HL-60 (cell line): ENCODE data around the gene ESRRA.

Experiments
- CTCF ChIP-seq: IDR thresholded peaks from one replicate; pipeline ENCODE4 v1.5.1; 2011; ENCODE audit warnings: low read length, control low read depth, inconsistent platforms; ENCODE audit not compliant: insufficient read depth
- GABPA ChIP-seq: IDR thresholded peaks from 2 replicates; pipeline ENCODE4 v1.6.1; 2012; ENCODE audit warnings: low read depth
- POLR2AphosphoS5 ChIP-seq: IDR thresholded peaks from 2 replicates; pipeline ENCODE4 v1.6.1; 2012; ENCODE audit warnings: low read depth
- SPI1 ChIP-seq: IDR thresholded peaks from 2 replicates; pipeline ENCODE4 v1.6.1; 2012; ENCODE audit warnings: low read depth, mild to moderate bottlenecking, borderline replicate concordance
- TF ChIP-seq, protein P1 (sequence below): IDR thresholded peaks from 2 replicates; pipeline ENCODE4 v1.6.1; 2012; ENCODE audit warnings: low read depth; ENCODE audit not compliant: insufficient replicate concordance

DNA sequence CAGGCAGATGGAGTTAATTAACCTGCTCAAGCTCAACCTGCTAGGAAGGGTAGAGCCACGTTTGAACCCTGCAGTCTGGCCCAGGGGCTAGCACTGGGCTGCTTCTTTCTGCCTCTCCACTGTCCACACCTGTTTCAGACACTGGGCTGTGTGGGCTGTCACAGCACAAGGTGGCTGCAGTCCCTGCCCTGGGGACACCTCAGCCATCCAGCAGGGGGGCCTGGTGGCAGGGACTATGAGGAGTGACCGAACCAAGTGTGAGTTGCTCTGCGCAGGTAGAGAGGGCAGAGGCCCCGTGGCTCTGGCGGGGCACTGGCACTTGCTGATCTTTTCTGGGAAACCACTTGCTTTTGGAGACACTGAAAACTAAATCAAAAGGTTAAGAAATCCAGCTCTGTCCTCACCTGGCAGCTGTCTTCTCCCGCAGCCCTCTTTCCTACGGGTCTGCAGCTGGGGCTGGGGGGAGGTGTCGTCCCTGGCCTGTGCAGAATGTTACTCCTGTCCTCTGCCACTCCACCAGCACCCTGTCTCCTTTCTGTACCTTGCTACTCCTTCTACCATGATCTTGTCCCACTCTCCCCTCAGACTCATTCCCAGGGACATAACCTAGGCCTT is 26.6 kb upstream of the ESRRA start:
- no peak for TF ChIP-seq POLR2AphosphoS5
- TF ChIP-seq CTCF, result no peak
- TF ChIP-seq GABPA, result no peak
- TF ChIP-seq SPI1, result no peak
- TF ChIP-seq, protein P1, sequence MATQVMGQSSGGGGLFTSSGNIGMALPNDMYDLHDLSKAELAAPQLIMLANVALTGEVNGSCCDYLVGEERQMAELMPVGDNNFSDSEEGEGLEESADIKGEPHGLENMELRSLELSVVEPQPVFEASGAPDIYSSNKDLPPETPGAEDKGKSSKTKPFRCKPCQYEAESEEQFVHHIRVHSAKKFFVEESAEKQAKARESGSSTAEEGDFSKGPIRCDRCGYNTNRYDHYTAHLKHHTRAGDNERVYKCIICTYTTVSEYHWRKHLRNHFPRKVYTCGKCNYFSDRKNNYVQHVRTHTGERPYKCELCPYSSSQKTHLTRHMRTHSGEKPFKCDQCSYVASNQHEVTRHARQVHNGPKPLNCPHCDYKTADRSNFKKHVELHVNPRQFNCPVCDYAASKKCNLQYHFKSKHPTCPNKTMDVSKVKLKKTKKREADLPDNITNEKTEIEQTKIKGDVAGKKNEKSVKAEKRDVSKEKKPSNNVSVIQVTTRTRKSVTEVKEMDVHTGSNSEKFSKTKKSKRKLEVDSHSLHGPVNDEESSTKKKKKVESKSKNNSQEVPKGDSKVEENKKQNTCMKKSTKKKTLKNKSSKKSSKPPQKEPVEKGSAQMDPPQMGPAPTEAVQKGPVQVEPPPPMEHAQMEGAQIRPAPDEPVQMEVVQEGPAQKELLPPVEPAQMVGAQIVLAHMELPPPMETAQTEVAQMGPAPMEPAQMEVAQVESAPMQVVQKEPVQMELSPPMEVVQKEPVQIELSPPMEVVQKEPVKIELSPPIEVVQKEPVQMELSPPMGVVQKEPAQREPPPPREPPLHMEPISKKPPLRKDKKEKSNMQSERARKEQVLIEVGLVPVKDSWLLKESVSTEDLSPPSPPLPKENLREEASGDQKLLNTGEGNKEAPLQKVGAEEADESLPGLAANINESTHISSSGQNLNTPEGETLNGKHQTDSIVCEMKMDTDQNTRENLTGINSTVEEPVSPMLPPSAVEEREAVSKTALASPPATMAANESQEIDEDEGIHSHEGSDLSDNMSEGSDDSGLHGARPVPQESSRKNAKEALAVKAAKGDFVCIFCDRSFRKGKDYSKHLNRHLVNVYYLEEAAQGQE, result no peak
